ENCODE data around the gene NTF4.
"Not testable (repeated sequence)": the region's sequence is repeated elsewhere in the genome, so short reads cannot be mapped to it uniquely, and the experiment has no call there.

The NTF4 gene

DNA sequence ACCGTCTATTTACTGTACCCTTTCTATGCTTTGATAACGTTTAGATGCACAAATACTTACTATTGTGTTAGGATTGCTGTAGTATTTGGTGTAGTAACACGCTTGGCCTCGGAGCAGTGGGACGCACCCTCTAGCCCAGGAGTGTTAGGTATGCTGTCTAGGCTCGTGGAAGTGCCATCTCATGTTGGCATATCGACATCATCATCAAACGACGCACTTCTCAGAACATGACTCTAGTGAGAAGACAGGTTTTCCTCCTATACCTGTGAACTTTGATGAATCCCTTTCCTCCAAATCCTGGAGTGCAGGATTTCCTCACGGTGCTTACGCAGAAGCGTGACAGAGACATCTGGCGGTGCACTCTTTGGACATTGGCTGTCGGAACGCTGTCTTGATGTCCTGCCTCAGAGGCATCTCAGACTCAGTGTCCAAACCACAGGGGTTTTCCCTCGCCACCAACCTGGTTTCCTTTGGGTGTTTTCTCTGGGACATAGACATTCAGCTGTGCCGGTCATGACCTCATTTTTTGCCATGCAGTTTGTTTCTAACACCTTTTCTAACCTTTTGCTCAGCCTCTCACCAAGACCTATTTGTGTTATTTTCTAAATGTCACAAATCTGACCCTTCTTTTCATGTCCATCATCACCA is 26.9 kb upstream of the NTF4 start:
- DNase-seq (ENCODE audit: low read depth in 1 of 2, low spot score in 1 of 2) = no peak

DNA sequence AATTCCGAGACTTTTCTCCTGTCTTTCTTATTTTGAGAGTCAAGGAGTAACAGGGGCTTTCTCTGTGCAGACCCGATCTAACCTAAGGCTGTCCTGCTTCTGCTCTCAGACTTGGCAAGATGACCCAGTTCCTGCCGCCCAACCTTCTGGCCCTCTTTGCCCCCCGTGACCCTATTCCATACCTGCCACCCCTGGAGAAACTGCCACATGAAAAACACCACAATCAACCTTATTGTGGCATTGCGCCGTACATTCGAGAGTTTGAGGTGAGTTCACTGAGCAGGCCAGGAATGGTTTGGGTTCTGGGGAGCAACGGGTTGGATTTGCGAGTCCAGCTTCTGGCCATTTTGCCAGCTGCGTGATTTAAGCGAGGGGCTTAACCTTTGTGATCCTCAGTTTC is 21.7 kb upstream of the NTF4 start:
- no peak for DNase-seq (ENCODE audit: low read depth in 1 of 2, low spot score in 1 of 2)

DNA sequence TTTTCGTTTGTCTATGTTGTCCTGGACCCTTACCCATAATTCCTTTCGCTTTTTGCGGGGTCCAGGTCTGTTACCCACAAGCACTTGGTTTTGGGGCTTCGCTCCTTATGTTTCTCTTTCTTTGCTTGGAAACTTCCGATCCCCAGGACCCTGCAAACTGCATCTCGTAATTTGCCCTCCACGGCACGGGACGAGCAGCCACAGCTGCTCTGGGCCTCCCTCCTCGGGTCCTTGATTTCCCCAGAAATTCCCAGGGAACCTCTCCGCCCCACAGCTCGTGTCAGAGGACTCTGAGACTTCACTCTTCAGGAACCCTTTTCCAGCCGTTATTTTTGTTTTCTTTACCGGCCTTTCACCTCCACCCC is 21.2 kb upstream of the NTF4 start:
- DNase-seq (ENCODE audit: low read depth in 1 of 2, low spot score in 1 of 2) = no peak

DNA sequence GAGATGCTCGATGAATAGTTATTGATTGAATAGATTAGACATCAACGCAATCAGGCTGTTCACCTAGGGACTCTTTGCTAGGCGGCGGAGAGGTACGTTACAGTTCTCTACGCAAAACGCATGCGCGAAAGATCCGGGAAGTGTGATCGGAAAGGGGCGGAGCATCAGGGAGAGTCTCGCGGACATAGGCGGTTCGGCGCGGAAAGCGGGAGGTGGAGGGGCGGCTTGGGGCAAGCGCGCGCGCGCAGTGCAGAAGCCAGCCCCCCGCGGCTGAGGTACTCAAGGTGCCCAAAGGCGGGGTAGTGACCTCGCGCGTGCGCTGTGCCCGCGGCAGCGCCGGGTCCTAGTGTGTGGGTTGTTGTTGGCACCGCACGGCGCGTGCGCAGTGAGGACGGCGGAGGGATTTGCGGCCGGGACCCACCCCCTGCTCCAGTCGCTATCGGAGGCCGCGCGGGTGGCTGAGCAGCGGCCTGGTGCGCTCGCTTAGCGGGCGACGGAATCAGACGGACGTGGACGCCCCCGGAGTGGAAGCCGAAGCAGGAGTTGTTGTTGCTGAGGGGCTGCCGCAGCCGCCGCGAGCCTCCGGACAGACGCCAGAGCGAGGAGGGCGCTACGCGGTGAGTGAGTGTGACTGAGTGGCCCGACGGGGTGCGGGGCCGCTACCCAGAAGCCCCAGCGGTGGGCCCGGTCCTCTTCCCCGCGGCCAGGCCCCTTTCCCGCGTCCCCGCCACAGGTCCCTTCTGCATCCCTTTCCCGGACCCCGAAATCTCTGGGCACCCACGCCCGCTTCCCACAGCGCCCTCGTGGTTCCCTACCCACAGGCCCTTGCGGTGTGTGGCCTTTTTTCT is 20.6 kb upstream of the NTF4 start, which contains the start of gene SNRNP70:
SNRNP70 (plus strand) TSS at position 432 of the 848 bp plus-strand sequence. CDS start 964 bp downstream, outside the sequence.
- DNase-seq (ENCODE audit: low read depth in 1 of 2, low spot score in 1 of 2) = peak; percentile 96 to 99

DNA sequence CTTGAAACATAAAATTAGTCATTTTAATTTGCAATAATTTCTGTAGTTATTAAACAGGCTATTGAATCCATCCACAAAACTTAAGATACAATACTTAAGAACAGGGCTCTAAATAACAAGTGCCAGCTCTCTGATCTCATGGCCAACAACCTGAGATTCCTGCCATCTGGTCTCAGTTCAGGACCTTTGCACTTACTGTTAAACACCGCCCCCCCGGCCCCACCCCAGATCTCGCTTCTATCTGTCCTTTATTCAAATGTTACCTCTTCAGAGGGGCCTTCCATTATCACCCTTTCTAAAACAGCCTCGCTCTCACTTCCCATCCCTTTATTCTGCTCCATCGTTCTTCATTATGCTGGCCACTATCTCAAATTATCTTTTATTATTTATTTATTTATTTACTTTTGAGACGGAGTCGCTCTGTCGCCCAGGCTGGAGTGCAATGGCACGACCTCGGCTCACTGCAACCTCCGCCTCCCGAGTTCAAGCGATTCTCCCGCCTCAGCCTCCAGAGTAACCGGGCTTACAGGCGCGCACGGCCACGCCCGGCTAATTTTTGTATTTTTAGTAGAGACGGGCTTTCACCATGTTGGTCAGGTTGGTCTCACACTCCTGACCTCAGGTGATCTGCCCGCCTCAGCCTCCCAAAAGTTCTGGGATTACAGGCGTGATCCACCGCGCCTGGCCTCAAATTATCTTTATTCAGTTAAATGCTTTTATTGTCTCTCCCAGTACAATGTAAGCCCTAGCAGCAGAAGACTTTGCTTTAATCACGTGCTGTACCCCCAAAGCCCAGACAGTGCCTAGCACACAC is 19.8 kb upstream of the NTF4 start:
- no peak for DNase-seq (ENCODE audit: low read depth in 1 of 2, low spot score in 1 of 2)

DNA sequence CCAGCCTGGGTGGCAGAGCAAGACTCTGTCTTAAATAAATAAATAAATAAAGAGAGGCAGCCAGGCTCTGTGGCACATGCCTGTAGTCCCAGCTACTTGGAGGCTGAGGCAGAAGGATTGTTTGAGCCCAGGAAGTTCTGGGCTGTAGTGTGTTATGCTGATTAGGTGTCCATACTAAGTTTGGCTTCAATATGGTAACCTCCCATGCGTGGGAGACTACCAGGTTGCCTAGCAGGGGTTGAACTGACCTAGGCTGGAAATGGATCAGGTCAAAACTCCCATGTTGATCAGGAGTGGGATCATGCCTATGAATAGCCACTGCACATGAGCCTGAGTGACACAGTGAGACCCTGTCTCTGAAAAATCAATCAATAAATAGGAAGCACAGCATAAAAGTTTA is 16.7 kb upstream of the NTF4 start:
- no peak for DNase-seq (ENCODE audit: low read depth in 1 of 2, low spot score in 1 of 2)

DNA sequence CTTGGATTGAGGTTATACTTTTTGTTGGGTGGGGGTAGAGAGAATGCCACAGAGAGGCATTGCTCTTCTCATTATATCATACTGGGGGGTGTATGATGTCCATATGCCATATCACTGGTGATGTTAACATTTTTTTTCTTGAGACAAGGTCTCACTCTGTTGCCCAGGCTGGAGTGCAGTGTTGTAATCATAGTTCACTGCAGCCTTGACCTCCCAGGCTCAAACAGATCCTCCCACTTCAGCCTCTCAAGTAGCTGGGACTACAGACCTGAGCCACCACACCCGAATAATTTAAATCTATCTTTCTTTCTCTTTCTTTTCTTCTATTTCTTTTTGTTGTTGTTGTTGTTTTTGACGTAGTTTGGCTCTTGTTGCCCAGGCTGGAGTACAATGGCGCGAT is 15.8 kb upstream of the NTF4 start:
- no peak for DNase-seq (ENCODE audit: low read depth in 1 of 2, low spot score in 1 of 2)

DNA sequence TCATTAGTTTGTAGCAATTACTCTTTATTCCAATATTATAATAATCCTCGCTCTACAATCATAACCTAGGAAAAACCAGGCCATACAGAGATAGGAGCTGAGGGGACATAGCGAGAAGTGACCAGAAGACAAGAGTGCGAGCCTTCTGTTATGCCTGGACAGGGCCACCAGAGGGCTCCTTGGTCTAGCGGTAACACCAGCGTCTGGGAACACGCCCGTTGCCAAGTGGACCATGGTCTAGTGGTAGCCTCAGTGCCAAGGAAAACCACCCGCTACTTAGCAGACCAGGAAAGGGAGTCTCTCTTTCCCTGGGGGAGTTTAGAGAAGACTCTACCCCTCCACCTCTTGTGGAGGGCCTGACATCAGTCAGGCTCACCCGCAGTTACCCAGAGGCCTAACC is 10.3 kb upstream of the NTF4 start:
- not testable (repeated sequence) for DNase-seq (ENCODE audit: low read depth in 1 of 2, low spot score in 1 of 2)

DNA sequence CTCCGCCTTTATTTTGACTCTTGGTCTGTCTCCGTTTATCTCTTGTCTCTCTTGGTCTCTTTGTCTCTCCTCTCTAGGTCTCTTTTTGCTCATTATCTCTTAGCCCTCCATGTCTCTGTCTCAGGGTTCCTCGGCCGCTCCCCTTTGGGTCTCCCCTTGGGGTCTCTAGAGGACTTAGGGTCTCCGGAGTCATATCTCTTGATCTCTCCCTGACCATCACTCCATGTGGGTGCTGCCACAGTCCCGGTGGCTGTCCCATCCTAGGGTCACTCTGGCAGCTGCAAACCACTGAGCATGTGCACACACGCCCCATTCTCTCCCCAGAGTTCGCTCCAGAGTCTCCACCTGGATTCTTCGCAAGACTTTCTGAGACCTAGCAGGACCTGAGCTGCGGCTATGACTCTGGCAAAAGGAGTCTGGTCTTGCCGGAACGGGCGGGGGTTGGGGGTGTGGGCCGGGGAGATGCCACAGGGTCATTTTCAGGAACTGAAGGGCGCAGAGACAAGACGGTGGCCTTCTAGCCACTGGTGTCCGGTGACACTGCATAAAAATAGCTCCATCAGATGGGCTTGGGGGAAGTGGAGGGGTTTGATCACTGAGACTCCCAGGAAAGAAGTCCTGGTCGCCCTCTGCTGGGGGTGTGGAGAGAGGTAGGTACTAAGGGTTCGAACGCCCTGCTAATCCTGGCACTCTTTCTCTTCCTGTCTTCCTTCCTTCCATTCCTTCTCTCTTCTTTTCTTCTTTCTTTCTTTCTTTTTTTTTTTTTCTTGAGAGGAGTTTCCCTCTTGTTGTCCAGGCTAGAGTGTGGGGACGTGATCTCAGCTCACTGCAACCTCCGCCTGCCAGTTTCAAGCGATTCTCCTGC is 9.1 kb upstream of the NTF4 start:
- no peak for DNase-seq (ENCODE audit: low read depth in 1 of 2, low spot score in 1 of 2)

DNA sequence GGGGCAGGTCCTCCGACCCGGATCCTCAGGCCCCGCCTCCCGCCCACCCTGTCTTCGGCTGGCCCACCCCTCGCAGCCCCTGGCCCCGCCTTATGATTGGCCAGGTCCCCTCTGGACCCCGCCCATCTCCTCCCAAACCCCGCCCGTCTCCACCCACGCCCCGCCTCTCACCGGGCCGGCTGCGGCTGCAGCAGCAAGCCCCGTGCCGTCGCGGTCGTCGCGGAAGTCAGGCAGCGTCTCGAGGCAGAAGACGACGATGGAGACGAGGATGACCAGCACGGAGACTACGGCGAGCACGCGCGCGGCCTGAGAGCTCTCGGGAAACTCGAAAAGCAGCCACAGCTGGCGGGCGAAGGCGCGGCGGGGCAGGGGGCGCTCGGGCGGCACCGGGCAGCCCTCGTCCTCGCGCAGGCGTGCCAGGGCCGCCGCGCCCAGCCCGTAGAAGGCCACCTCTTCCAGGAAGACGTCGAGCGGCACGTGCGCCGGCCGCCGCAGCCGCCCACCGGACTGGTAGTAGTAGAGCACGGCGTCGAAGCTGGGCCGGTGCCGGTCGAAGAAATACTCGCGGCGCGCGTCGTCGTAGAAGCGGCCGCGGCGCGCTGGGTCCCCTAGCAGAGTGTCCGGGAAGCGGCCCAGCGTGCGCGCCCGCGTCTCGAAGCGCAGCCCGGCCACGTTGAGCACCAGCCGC is 7.4 kb upstream of the NTF4 start:
- DNase-seq (ENCODE audit: low read depth in 1 of 2, low spot score in 1 of 2) = no peak

DNA sequence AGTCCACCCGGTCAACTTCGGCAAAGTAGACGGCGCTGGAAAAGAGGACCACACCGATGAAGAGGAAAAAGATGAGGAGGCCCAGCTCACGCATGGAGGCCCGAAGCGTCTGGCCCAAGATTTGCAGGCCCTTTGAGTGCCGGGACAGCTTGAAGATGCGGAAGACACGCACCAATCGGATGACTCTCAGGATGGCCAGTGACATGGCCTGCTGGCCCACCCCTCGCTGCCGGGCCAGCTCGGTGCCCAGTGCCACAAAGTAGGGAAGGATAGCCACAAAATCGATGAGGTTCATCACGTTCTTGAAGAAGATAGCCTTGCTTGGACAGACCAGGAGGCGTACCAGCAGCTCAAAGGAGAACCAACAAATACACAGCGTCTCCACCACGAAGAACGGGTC is 5.8 kb upstream of the NTF4 start:
- no peak for DNase-seq (ENCODE audit: low read depth in 1 of 2, low spot score in 1 of 2)

DNA sequence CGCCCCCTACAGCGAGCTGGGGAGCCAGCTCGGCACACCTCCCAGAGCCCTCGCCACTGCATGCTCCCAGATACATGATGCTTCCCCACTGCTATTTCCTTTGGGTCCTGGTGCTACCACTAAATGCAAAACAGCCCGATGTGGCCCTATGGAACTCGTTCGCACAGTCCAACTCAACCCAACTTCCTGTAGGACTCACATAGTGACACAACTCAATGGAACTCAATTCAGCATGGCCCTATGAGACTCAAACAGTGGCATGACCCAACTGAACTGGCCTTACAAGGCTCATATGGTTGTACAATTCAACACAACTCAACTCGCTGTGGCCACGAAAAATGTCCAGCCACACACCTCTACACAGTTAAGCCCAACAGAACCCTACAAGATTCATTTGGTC is 4.4 kb upstream of the NTF4 start:
- DNase-seq (ENCODE audit: low read depth in 1 of 2, low spot score in 1 of 2) = no peak

DNA sequence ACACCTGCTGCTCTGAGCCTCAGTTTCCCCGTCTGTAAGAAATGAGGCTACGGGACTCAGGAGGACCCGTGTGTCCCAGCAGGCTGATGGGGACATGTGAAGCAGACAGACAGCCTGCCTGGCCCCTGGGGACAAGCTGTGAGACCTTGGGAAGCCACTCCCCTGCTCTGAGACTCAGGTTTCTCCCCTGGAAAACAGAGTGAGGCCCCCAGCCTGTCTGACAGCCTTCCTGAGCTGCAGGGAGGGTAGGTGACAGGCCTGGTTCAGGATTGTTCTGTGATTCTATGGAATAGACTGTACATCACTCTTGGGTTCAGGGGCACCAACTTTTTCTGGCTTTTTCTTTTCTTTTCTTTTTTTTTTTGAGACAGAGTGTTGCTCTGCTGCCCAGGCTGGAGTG is 2.9 kb upstream of the NTF4 start:
- DNase-seq (ENCODE audit: low read depth in 1 of 2, low spot score in 1 of 2) = no peak

DNA sequence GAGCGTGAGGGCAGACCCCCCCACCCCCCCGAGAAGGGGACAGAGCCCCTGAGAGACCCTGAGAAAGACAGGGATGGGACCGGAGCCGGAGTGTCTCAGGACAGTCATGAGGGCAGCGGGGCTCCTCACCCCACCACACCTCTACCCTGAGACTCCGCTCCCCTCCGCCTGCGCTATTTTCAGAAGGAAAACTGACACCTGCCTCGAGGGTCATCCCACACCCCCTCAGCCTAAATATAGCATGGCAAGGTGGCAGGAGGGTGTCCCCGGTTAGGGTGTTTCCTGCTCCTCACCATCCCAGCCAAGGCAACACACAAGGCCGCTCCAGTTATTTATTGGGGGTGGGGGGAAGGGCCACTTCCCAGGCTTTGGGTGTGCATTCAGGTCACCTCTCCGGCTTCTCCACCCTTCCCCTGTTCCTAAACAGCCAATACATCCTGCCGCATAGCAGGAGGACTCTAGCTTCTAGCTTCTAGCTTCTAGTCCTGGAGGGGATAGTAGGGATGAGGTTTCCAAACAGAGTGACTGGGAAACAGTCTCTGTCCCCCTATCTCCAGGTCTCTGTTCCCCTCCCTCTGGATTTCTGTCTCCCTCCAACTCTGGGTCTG is 1.4 kb upstream of the NTF4 start:
- DNase-seq (ENCODE audit: low read depth in 1 of 2, low spot score in 1 of 2) = no peak

DNA sequence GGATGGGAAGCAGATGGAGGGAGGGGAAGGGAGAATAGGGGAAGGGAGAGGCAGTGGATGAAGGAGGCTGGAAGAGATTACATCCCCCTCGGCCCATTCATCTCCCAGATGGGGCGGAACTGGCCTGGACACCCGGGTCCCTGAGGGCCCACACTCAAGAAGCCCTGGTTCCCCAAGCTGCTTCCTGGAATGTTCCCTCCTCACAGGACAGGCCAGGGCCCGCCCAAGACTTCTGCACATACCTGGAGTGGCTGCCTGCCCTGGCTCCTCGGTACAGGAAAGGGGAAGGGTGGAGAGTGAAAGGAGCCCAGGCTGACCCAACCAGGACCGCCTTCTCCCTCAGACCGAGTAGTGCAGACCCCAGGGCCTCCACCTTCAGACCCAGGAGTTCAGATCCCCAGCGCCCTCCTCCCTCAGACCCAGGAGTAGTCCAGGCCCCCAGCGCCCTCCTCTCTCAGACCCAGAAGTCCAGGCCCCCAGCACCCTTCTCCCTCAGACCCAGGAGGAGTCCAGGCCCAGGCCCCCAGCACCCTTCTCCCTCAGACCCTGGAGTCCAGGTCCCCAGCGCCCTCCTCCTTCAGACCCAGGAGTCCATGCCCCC is 489 bp downstream of the NTF4 start:
- no peak for DNase-seq (ENCODE audit: low read depth in 1 of 2, low spot score in 1 of 2)

DNA sequence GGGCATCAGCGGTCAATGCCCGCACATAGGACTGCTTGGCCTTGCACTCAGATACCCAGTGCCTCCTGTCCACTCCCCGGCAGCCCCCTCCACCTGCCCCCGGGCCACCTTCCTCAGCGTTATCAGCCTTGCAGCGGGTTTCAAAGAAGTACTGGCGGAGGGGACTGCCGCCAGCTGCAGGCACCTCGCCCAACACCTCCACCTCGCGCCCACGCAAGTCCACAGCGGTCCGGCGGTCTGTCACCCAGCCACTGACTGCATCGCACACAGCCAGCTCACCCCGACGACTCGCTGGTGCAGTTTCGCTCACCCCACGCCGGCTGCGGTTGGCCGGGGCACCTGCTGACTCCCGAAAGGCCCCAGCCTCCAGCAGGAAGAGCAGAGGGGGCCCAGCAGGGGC is 3.2 kb downstream of the NTF4 start:
- no peak for DNase-seq (ENCODE audit: low read depth in 1 of 2, low spot score in 1 of 2)

DNA sequence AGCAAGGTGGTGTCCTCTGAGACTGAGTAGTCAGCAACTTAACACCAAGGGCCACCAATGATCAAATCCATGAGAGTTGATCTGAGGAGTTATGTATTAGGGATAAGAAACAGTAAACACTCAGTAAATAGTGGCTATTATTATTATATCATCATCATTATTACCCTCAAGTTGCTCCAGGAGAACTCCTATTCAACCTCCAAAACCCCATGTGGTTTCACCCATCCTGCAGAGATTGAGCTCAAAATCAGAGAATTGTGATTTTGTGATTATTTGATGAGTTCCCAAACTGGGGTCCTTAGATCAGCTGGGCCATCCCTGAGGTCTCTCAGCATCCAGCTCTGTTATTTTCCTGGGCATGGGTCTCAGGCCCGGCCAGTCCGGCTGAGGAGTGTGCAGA is 3.6 kb downstream of the NTF4 start:
- DNase-seq (ENCODE audit: low read depth in 1 of 2, low spot score in 1 of 2) = no peak

DNA sequence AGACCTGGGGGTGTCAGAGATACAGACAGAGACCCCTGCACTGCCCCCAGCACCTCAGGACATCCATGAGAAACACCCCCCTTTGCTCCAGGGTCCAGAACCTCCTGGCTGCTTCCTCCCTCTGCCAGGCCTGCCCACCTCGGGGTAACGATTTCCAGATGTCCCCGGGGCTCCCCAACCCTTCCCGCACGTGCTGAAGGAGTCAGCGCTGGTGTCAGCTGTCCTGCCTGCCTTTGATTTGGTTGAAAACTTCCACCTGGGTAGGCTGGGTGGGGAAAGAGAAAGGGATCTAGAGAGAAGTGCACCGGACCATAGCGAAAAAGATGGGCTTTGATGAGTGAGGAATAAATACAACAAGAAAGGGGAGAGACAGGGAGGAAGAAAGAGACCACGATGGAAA is 5.6 kb downstream of the NTF4 start:
- no peak for DNase-seq (ENCODE audit: low read depth in 1 of 2, low spot score in 1 of 2)

DNA sequence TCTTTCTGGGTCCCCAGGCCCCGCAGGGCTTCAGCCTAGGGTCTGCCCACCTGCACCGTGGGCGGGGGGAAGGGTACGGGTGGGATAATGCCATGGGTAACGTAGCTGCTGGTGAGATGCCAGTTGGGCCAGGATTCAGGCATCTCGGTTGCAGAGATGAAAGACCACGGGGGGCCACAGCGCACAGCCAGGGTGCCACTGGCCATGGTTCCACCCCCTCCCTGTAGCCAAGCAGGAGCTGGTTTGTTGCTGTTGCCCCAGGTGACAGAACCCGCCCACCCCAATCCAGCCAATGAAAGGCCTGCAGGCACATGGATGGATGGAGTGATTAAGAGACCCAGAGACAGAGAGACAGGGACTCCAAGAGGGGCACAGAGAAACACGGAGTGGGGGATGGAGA is 6.1 kb downstream of the NTF4 start:
- no peak for DNase-seq (ENCODE audit: low read depth in 1 of 2, low spot score in 1 of 2)

All from activated T-helper 1 cell treated with anti-CD3 and anti-CD28 coated beads, Interleukin-2, amount 50 U/mL, for 16 hours (primary cell).